ENCODE measurements around the gene KIZ.
"Not testable (repeated sequence)": the region's sequence is repeated elsewhere in the genome, so short reads cannot be mapped to it uniquely, and the experiment has no call there.

The KIZ gene

GRCh38 chr20:21162631-21163030 is 36.7 kb downstream of the KIZ start:
- ATAC-seq (replicated peaks) (no peak), DNase-seq (no peak)
- H3K9me3 Mint-ChIP-seq = peaks cover 0 to 4% of the 10 kb centered on the region in 2 donors
- H3K27ac Mint-ChIP-seq = no peak overlapping the region
- peaks cover 25 to 43% of the 10 kb centered on the region in 2 donors for H3K36me3 Mint-ChIP-seq
- peaks cover 0 to 9% of the 10 kb centered on the region in 2 donors for H3K4me1 Mint-ChIP-seq
- H3K27me3 Mint-ChIP-seq = no peaks in the 10 kb centered on the region
- H3K4me3 Mint-ChIP-seq = no peak overlapping the region

GRCh38 chr20:21166801-21167200 is 40.9 kb downstream of the KIZ start:
- Mint-ChIP-seq H3K36me3 (peaks cover 31 to 46% of the 10 kb centered on the region in 2 donors), H3K4me1 (peaks cover 0 to 4% of the 10 kb centered on the region in 2 donors), H3K4me3 (no peak overlapping the region), H3K9me3 (peaks cover 0 to 3% of the 10 kb centered on the region in 2 donors), H3K27me3 (no peaks in the 10 kb centered on the region), H3K27ac (no peak overlapping the region)
- DNase-seq = no peak
- ATAC-seq (replicated peaks) = no peak

GRCh38 chr20:21167261-21167660 is 41.4 kb downstream of the KIZ start:
- peaks cover 31 to 42% of the 10 kb centered on the region in 2 donors for H3K36me3 Mint-ChIP-seq
- DNase-seq (no peak), ATAC-seq (replicated peaks) (no peak)
- no peak overlapping the region for H3K4me3 Mint-ChIP-seq
- no peak overlapping the region for H3K27ac Mint-ChIP-seq
- H3K27me3 Mint-ChIP-seq = no peaks in the 10 kb centered on the region
- H3K4me1 Mint-ChIP-seq = peaks cover 0 to 4% of the 10 kb centered on the region in 2 donors
- H3K9me3 Mint-ChIP-seq = peaks cover 0 to 3% of the 10 kb centered on the region in 2 donors

GRCh38 chr20:21168061-21168460 is 42.2 kb downstream of the KIZ start:
- H3K27me3 Mint-ChIP-seq; ATAC-seq (replicated peaks); H3K9me3 Mint-ChIP-seq; H3K27ac Mint-ChIP-seq; DNase-seq; H3K4me1 Mint-ChIP-seq; H3K4me3 Mint-ChIP-seq: not testable (repeated sequence)
- peaks cover 33 to 38% of the 10 kb centered on the region in 2 donors for H3K36me3 Mint-ChIP-seq

- Mint-ChIP-seq H3K4me1 (no peaks in the 10 kb centered on the region), H3K27ac (no peak overlapping the region), H3K9me3 (peaks cover 7 to 10% of the 10 kb centered on the region in 2 donors)
These were observed 46.7 kb downstream of the KIZ start for GRCh38 chr20:21172626-21173025.

GRCh38 chr20:21173485-21173884 is 47.6 kb downstream of the KIZ start:
- peaks cover 10% of the 10 kb centered on the region in 2 donors for H3K9me3 Mint-ChIP-seq
- no peak overlapping the region for H3K27ac Mint-ChIP-seq
- H3K36me3 Mint-ChIP-seq = peaks cover 22 to 26% of the 10 kb centered on the region in 2 donors
- no peaks in the 10 kb centered on the region for H3K4me1 Mint-ChIP-seq
- no peak overlapping the region for H3K4me3 Mint-ChIP-seq
- ATAC-seq (replicated peaks) = no peak
- H3K27me3 Mint-ChIP-seq = no peaks in the 10 kb centered on the region
- no peak for DNase-seq

More at GRCh38 chr20:21172626-21173025, 46.7 kb downstream of the KIZ start:
- Mint-ChIP-seq H3K36me3 (peaks cover 23 to 28% of the 10 kb centered on the region in 2 donors), H3K27me3 (no peaks in the 10 kb centered on the region), H3K4me3 (no peak overlapping the region)
- no peak for DNase-seq
- no peak for ATAC-seq (replicated peaks)

- peaks cover 26 to 33% of the 10 kb centered on the region in 2 donors for H3K36me3 Mint-ChIP-seq
- H3K27ac Mint-ChIP-seq = no peak overlapping the region
- DNase-seq (no peak), ATAC-seq (replicated peaks) (no peak)
- H3K27me3 Mint-ChIP-seq = no peaks in the 10 kb centered on the region
- H3K4me3 Mint-ChIP-seq = no peak overlapping the region
- peaks cover 0 to 4% of the 10 kb centered on the region in 2 donors for H3K4me1 Mint-ChIP-seq
- H3K9me3 Mint-ChIP-seq = peaks cover 10% of the 10 kb centered on the region in 2 donors
These were observed 48.8 kb downstream of the KIZ start for GRCh38 chr20:21174516-21175239.

GRCh38 chr20:21175433-21175832 is 49.6 kb downstream of the KIZ start:
- H3K9me3 Mint-ChIP-seq = peaks cover 10% of the 10 kb centered on the region in 2 donors
- DNase-seq = no peak
- no peak for ATAC-seq (replicated peaks)
- peaks cover 0 to 4% of the 10 kb centered on the region in 2 donors for H3K4me1 Mint-ChIP-seq
- H3K27ac Mint-ChIP-seq = no peak overlapping the region
- peaks cover 26 to 34% of the 10 kb centered on the region in 2 donors for H3K36me3 Mint-ChIP-seq
- H3K4me3 Mint-ChIP-seq = no peak overlapping the region
- H3K27me3 Mint-ChIP-seq = no peaks in the 10 kb centered on the region

- no peak for ATAC-seq (replicated peaks)
- Mint-ChIP-seq H3K9me3 (peaks cover 9 to 10% of the 10 kb centered on the region in 2 donors), H3K27me3 (no peaks in the 10 kb centered on the region), H3K4me1 (peaks cover 0 to 4% of the 10 kb centered on the region in 2 donors), H3K36me3 (peaks cover 11 to 32% of the 10 kb centered on the region in 2 donors), H3K27ac (no peak overlapping the region), H3K4me3 (no peak overlapping the region)
- DNase-seq = no peak
These were observed 51.9 kb downstream of the KIZ start for GRCh38 chr20:21177767-21178166.

GRCh38 chr20:21179757-21180156 is 53.9 kb downstream of the KIZ start:
- ATAC-seq (replicated peaks) (no peak), DNase-seq (no peak)
- H3K4me3 Mint-ChIP-seq = no peak overlapping the region
- peaks cover 7 to 10% of the 10 kb centered on the region in 2 donors for H3K9me3 Mint-ChIP-seq
- no peaks in the 10 kb centered on the region for H3K27me3 Mint-ChIP-seq
- H3K4me1 Mint-ChIP-seq = peaks cover 0 to 4% of the 10 kb centered on the region in 2 donors
- peaks cover 11 to 33% of the 10 kb centered on the region in 2 donors for H3K36me3 Mint-ChIP-seq
- no peak overlapping the region for H3K27ac Mint-ChIP-seq

GRCh38 chr20:21180248-21180647 is 54.4 kb downstream of the KIZ start:
- DNase-seq (no peak), ATAC-seq (replicated peaks) (no peak)
- Mint-ChIP-seq H3K36me3 (peaks cover 11 to 36% of the 10 kb centered on the region in 2 donors), H3K4me1 (peaks cover 0 to 4% of the 10 kb centered on the region in 2 donors), H3K9me3 (peaks cover 7 to 10% of the 10 kb centered on the region in 2 donors), H3K27ac (no peak overlapping the region), H3K4me3 (no peak overlapping the region), H3K27me3 (no peaks in the 10 kb centered on the region)

GRCh38 chr20:21181028-21181427 is 55.1 kb downstream of the KIZ start:
- peaks cover 7 to 10% of the 10 kb centered on the region in 2 donors for H3K9me3 Mint-ChIP-seq
- peaks cover 0 to 4% of the 10 kb centered on the region in 2 donors for H3K4me1 Mint-ChIP-seq
- H3K27ac Mint-ChIP-seq = no peak overlapping the region
- peaks cover 11 to 36% of the 10 kb centered on the region in 2 donors for H3K36me3 Mint-ChIP-seq
- ATAC-seq (replicated peaks) (no peak), DNase-seq (no peak)
- H3K4me3 Mint-ChIP-seq = no peak overlapping the region
- H3K27me3 Mint-ChIP-seq = no peaks in the 10 kb centered on the region

- Mint-ChIP-seq H3K36me3 (peaks cover 6 to 40% of the 10 kb centered on the region in 2 donors), H3K27ac (no peak overlapping the region), H3K9me3 (no peaks in the 10 kb centered on the region), H3K4me3 (no peak overlapping the region), H3K4me1 (peaks cover 0 to 4% of the 10 kb centered on the region in 2 donors), H3K27me3 (no peaks in the 10 kb centered on the region)
- ATAC-seq (replicated peaks) = no peak
- no peak for DNase-seq
These were observed 57.1 kb downstream of the KIZ start for GRCh38 chr20:21182832-21183563.

- peaks cover 0 to 1% of the 10 kb centered on the region in 2 donors for H3K4me1 Mint-ChIP-seq
- DNase-seq = no peak
- peaks cover 6 to 43% of the 10 kb centered on the region in 2 donors for H3K36me3 Mint-ChIP-seq
- H3K9me3 Mint-ChIP-seq = no peaks in the 10 kb centered on the region
- no peak overlapping the region for H3K4me3 Mint-ChIP-seq
- no peaks in the 10 kb centered on the region for H3K27me3 Mint-ChIP-seq
- no peak overlapping the region for H3K27ac Mint-ChIP-seq
- no peak for ATAC-seq (replicated peaks)
These were observed 57.8 kb downstream of the KIZ start for GRCh38 chr20:21183722-21184121.

GRCh38 chr20:21184819-21185218 is 58.9 kb downstream of the KIZ start:
- H3K4me3 Mint-ChIP-seq = no peak overlapping the region
- no peak for DNase-seq
- H3K4me1 Mint-ChIP-seq = no peaks in the 10 kb centered on the region

More at GRCh38 chr20:21184819-21185218, 58.9 kb downstream of the KIZ start:
- H3K9me3 Mint-ChIP-seq = no peaks in the 10 kb centered on the region
- H3K27me3 Mint-ChIP-seq = no peaks in the 10 kb centered on the region
- no peak overlapping the region for H3K27ac Mint-ChIP-seq
- ATAC-seq (replicated peaks) = no peak
- peaks cover 6 to 33% of the 10 kb centered on the region in 2 donors for H3K36me3 Mint-ChIP-seq
